Endodermal cell (in vitro differentiated cells): ENCODE measurements around the gene ARL13A. TPM values are rescaled to one million over a fixed set of nuclear protein-coding genes. Genes with fewer than 3 reads are reported as not detected.

Experiments
- DNase-seq: peaks from one replicate; pipeline ENCODE4 v3.0.0-alpha.2; 2017
- H3K27ac ChIP-seq: 2 replicates; pipeline ENCODE4 v1.5.1; 2013; ENCODE audit warnings: mild to moderate bottlenecking, low read depth, low read length, moderate library complexity
- H3K27me3 ChIP-seq: 2 replicates; pipeline ENCODE4 v1.6.1; 2013; ENCODE audit warnings: mild to moderate bottlenecking, low read length, moderate library complexity; ENCODE audit not compliant: insufficient read depth, control insufficient read depth, poor library complexity, severe bottlenecking
- H3K36me3 ChIP-seq: 2 replicates; pipeline ENCODE4 v1.7.0; 2013; ENCODE audit warnings: mild to moderate bottlenecking, low read length, moderate library complexity; ENCODE audit not compliant: control insufficient read depth, insufficient read depth
- H3K4me1 ChIP-seq: one replicate; pipeline ENCODE4 v1.7.0; 2013; ENCODE audit warnings: low read length; ENCODE audit not compliant: control insufficient read depth, insufficient read depth
- H3K4me3 ChIP-seq: 2 replicates; pipeline ENCODE4 v1.5.1; 2013; ENCODE audit warnings: mild to moderate bottlenecking, low read length, moderate library complexity
- H3K9ac ChIP-seq: 2 replicates; pipeline ENCODE4 v1.6.1; 2013; ENCODE audit warnings: mild to moderate bottlenecking, low read length, moderate library complexity; ENCODE audit not compliant: poor library complexity, severe bottlenecking; ENCODE audit errors: extremely low read depth
- H3K9me3 ChIP-seq: 2 replicates; pipeline ENCODE4 v1.6.1; 2013; ENCODE audit warnings: mild to moderate bottlenecking, low read length, moderate library complexity; ENCODE audit not compliant: control insufficient read depth
- H3K27ac Mint-ChIP-seq: 2 replicates; pipeline ENCODE4 v1.8.0; 2020; ENCODE audit warnings: mixed read lengths
- H3K27me3 Mint-ChIP-seq: 2 replicates; pipeline ENCODE4 v1.8.0; 2021; ENCODE audit warnings: mild to moderate bottlenecking, mixed read lengths; ENCODE audit not compliant: insufficient read depth
- H3K36me3 Mint-ChIP-seq: 2 replicates; pipeline ENCODE4 v1.8.0; 2020; ENCODE audit warnings: low read depth, mixed read lengths
- H3K4me1 Mint-ChIP-seq: 2 replicates; pipeline ENCODE4 v1.8.0; 2020; ENCODE audit warnings: mixed read lengths
- H3K4me3 Mint-ChIP-seq: 2 replicates; pipeline ENCODE4 v1.8.0; 2020; ENCODE audit warnings: mild to moderate bottlenecking, moderate library complexity, mixed read lengths
- H3K9me3 Mint-ChIP-seq: 2 replicates; pipeline ENCODE4 v1.8.0; 2020; ENCODE audit warnings: mild to moderate bottlenecking, mixed read lengths
- WGBS, 2 experiments: methylation state at CpG; one replicate each; pipeline versions ENCODE4 v1.1.5 to v1.1.7; 2013; ENCODE audit warnings: missing lambda C conversion rate in 2 of 2, mixed read lengths in 1 of 2; ENCODE audit not compliant: insufficient coverage in 1 of 2, insufficient read length in 1 of 2; 5-methylcytosine and 5-hydroxymethylcytosine counted together
- total RNA-seq, 2 donors: library from RNA; stranded (reverse); fragmentation: NEBNext Ultra II Directional in 1 of 2; extraction: Animal tissue kit (Norgen Biotek cat#: 25700) in 1 of 2; gene quantifications; 2 replicates in 1 of 2; 3 replicates in 1 of 2; pipeline ENCODE4 v1.2.1, GENCODE V29; 2021
- TF ChIP-seq, protein P1 (sequence below): fragments of 200-600 bp; sonication (generic); conservative IDR thresholded peaks from 2 replicates; pipeline ENCODE4 v1.5.0; 2021; ENCODE audit warnings: antibody characterized with exemption, mild to moderate bottlenecking

Gene ARL13A
- total RNA-seq, 2 donors from 2014 or later: not detected

- peaks cover 42% of the 10 kb centered on the region for H3K9me3 Mint-ChIP-seq
- no peak overlapping the region for H3K27ac Mint-ChIP-seq
These were observed 33.7 kb upstream of the ARL13A start for GRCh38 chrX:100935767-100936166.

DNA sequence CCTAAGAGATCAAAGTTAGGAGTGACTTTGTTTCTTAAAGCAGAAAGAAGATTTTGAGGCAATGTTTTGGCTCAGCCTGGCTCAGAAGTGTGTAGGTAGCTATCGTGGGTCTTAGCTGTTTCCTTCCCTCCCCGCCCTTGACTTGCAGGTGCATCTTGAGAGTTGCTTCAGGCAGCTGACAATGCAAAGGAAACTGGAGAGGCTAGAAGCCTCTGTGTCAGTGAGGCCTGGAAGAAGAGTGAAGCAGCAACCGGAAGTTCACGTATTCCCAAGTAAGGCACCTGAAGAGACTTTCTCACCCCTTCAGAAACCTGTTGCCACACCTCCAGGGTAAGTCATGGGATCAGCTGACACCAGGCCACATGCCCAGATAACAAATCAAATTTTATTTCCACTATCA, 30.2 kb upstream of the ARL13A start:
- peaks cover 3% of the 10 kb centered on the region for H3K4me1 Mint-ChIP-seq
- 72 to 92% methylated on average over 2 to 3 of the region's 4 CpGs for WGBS, 2 experiments
- H3K4me3 Mint-ChIP-seq: no peak overlapping the region
- H3K27me3 ChIP-seq: no peaks in the 10 kb centered on the region
- H3K4me3 ChIP-seq: no peak overlapping the region
- no peak overlapping the region for H3K27ac Mint-ChIP-seq
- no peaks in the 10 kb centered on the region for H3K4me1 ChIP-seq
- no peaks in the 10 kb centered on the region for H3K9me3 ChIP-seq
- H3K36me3 Mint-ChIP-seq: no peaks in the 10 kb centered on the region
- H3K36me3 ChIP-seq: no peaks in the 10 kb centered on the region
- no peaks in the 10 kb centered on the region for H3K27me3 Mint-ChIP-seq
- no peak for DNase-seq
- H3K9me3 Mint-ChIP-seq: peaks cover 23% of the 10 kb centered on the region
- H3K9ac ChIP-seq: no peak overlapping the region
- TF ChIP-seq, protein P1, sequence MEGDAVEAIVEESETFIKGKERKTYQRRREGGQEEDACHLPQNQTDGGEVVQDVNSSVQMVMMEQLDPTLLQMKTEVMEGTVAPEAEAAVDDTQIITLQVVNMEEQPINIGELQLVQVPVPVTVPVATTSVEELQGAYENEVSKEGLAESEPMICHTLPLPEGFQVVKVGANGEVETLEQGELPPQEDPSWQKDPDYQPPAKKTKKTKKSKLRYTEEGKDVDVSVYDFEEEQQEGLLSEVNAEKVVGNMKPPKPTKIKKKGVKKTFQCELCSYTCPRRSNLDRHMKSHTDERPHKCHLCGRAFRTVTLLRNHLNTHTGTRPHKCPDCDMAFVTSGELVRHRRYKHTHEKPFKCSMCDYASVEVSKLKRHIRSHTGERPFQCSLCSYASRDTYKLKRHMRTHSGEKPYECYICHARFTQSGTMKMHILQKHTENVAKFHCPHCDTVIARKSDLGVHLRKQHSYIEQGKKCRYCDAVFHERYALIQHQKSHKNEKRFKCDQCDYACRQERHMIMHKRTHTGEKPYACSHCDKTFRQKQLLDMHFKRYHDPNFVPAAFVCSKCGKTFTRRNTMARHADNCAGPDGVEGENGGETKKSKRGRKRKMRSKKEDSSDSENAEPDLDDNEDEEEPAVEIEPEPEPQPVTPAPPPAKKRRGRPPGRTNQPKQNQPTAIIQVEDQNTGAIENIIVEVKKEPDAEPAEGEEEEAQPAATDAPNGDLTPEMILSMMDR: no peak
- no peak overlapping the region for H3K27ac ChIP-seq

More at GRCh38 chrX:100935767-100936166, 33.7 kb upstream of the ARL13A start:
- no peaks in the 10 kb centered on the region for H3K36me3 ChIP-seq
- TF ChIP-seq, protein P1: no peak
- H3K9me3 ChIP-seq: no peaks in the 10 kb centered on the region
- WGBS, 2 experiments: 96 to 100% methylated on average over 1 to 2 of the region's 2 CpGs
- DNase-seq: no peak
- H3K27ac ChIP-seq: no peak overlapping the region
- H3K4me1 ChIP-seq: no peaks in the 10 kb centered on the region
- H3K4me3 ChIP-seq: no peak overlapping the region
- no peak overlapping the region for H3K9ac ChIP-seq
- no peaks in the 10 kb centered on the region for H3K27me3 ChIP-seq
- H3K4me3 Mint-ChIP-seq: no peak overlapping the region
- peaks cover 2% of the 10 kb centered on the region for H3K27me3 Mint-ChIP-seq
- peaks cover 3% of the 10 kb centered on the region for H3K4me1 Mint-ChIP-seq
- peaks cover 2% of the 10 kb centered on the region for H3K36me3 Mint-ChIP-seq

DNA sequence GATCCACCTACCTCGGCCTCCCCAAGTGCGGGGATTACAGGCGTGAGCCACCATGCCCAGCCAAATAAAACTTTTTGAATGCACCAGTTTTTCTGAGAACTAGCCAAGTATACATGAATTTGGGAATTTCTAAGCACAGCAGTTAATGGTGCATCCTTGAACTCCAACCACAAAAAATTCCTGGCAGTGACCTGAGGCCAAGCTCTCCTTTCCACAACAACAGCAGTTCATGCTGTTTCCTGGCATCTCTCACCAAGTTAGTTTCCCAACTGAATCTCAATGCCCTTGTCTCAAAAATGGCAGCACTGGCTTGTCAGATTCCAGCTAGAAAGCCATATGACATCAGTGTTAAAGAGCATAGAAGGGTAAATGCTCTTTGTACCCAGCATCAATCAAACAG, 24.9 kb upstream of the ARL13A start:
- Histone ChIP-seq H3K36me3 (no peaks in the 10 kb centered on the region), H3K9ac (no peak overlapping the region), H3K4me1 (no peaks in the 10 kb centered on the region), H3K9me3 (no peaks in the 10 kb centered on the region), H3K27me3 (no peaks in the 10 kb centered on the region), H3K27ac (no peak overlapping the region), H3K4me3 (no peak overlapping the region)
- H3K27me3 Mint-ChIP-seq: no peaks in the 10 kb centered on the region
- peaks cover 15% of the 10 kb centered on the region for H3K4me1 Mint-ChIP-seq
- WGBS, 2 experiments: 97% methylated on average over 3 of the region's 3 CpGs; no CpG with 5 or more reads in 1 of the 2 experiments
- DNase-seq: no peak
- peaks cover 37% of the 10 kb centered on the region for H3K9me3 Mint-ChIP-seq
- H3K36me3 Mint-ChIP-seq: no peaks in the 10 kb centered on the region
- H3K27ac Mint-ChIP-seq: no peak overlapping the region
- TF ChIP-seq, protein P1: no peak
- H3K4me3 Mint-ChIP-seq: no peak overlapping the region
